Activated CD4-positive, alpha-beta T cell treated with anti-CD3 and anti-CD28 coated beads for 1 hour (primary cell): Measurements from ENCODE around the gene HTN1.
"Not testable (repeated sequence)": the region's sequence is repeated elsewhere in the genome, so short reads cannot be mapped to it uniquely, and the experiment has no call there.

Experiments used
- DNase-seq: peaks from one replicate; pipeline ENCODE4 v3.0.0-alpha.2; 2020

Gene HTN1

DNA sequence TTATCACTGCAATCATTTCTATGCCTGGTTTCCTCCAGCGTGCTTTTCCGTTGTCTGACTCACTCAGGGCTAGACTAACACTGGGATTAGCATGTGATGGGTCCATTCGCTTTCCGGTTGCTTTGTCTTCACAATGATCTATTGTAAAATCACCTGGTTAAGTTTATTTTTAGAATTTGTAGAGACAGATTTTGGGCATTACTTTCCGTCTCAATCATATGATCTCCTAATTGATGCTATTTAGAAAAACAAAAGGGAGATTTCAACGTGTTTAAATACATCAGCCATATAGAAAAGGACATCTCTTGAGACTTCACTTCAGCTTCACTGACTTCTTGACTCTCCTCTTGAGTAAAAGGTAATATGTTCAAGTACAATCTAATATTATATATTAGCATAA is at the start of gene HTN1:
HTN1 (plus strand) TSS at position 301 of the 400 bp plus-strand sequence. CDS start 2,639 bp downstream, outside the sequence.
- not testable (repeated sequence) for DNase-seq

DNA sequence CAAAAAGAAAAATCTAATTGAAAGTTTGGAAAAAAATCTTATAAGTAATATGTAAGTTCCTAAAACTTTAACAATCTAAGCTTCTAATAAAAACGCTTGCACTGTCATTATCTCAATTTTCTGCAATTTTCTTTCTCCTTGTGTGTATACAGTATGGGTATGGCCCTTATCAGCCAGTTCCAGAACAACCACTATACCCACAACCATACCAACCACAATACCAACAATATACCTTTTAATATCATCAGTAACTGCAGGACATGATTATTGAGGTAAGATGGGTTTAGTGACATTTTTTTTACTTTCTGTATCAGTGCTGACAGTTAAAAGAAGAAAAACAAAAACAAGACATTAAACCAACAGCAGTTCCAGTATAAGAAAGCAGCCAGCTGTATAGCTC is 49.5 kb upstream of the HTN1 start:
- no peak for DNase-seq

DNA sequence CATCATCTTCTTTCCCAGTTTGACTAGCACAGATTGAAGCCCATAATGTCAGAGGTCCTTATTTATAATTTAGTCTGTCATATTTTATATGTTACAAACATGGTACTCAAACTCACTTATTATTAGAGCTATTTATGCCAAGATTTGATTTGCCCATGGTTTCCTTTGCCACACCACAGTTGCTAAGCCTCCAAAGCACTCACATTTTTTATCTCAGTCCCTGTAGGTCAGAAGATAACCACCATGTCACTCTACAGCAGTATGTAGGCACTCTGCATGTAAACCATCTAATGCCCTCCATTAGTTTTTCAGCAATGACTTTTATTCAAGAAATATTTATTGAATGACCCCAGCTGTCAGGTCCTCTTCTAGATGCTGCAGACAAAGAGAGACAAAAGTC is 47.7 kb upstream of the HTN1 start:
- no peak for DNase-seq

DNA sequence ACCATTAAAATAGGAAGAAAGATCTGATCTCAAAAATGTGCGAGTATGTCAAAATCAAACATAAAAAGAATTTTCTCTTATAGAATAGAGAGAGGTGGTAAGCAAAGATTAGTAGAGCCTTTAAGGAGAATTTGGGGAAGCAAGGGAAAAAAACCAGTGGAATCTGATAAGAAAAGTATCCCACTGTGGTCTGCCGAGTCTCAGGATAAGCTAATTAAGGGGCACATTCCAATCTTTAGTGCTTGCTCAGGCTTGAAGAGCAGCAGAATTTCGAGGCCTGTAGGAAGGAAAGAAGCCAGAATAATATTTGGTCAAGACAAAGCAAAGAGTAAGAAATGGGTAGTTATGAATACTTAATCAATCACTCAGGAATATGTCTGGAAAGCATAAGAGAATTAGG is 41.5 kb upstream of the HTN1 start:
- no peak for DNase-seq

DNA sequence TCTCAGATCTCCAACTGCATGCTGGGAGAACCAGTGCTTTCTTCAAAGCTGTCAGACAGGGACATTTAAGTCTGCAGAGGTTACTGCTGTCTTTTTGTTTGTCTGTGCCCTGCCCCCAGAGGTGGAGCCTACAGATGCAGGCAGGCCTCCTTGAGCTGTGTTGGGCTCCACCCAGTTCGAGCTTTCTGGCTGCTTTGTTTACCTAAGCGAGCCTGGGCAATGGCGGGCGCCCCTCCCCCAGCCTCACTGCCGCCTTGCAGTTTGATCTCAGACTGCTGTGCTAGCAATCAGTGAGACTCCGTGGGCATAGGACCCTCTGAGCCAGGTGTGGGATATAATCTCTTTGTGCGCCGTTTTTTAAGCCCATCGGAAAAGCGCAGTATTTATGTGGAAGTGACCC is 31.2 kb upstream of the HTN1 start:
- DNase-seq = not testable (repeated sequence)

DNA sequence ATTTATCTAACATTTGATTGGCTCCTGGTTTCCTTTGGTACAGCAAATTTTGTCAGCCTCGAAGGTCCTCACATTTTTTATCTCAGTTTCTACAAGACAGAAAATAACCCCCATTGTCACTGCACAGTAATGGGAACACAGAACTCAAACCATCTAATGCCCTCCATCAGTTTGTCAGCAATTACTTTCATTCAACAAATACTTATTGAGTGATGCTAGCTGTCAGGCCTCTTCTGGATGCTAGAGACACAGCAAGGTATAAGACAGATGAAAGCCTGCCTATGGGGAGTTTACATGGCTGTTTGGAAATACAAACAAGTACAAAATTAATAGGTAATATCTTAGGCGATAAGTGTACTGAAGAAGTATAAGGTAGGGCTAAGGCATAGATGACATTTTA is 27.0 kb upstream of the HTN1 start:
- no peak for DNase-seq

DNA sequence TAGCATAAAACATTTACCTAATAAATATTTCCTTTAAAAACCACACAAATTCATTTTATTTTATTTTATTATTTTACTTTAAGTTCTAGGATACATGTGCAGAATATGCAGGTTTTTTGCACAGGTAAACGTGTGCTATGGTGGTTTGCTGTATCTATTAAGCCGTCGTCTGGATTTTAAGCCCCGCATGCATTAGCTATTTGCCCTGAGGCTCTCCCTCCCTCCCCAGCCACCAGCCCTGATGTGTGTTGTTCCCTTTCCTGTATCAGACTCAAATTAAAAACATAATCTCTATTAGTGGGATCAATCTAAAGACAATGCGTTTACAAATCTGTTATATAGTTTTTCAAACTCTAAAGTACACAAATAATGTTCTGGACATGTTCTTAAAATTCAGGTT is 23.2 kb upstream of the HTN1 start:
- no peak for DNase-seq

DNA sequence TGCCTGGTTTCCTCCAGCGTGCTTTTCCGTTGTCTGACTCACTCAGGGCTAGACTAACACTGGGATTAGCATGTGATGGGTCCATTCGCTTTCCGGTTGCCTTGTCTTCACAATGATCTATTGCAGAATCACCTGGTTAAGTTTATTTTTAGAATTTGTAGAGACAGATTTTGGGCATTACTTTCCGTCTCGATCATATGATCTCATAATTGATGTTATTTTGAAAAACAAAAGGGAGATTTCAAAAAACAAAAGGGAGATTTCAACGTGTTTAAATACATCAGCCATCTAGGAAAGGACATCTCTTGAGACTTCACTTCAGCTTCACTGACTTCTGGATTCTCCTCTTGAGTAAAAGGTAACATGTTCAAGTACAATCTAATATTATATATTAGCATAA is 22.1 kb upstream of the HTN1 start, which contains the start of gene HTN3:
HTN3 (plus strand) TSS at position 301 of the 400 bp plus-strand sequence. CDS start 2,282 bp downstream, outside the sequence.
- not testable (repeated sequence) for DNase-seq

DNA sequence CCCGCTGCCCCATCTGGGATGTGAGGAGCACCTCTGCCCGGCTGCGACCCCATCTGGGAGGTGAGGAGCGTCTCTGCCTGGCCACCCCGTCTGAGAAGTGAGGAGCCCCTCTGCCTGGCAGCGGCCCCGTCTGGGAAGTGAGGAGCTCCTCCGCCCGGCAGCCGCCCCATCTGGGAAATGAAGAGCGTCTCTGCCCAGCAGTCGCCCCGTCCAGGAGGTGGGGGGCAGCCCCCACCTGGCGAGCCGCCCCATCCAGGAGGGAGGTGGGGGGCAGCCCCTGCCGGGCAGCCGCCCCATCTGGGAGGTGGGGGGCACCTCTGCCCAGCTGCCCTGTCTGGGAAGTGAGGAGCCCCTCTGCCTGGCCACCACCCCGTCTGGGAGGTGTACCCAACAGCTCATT is 12.7 kb upstream of the HTN1 start:
- not testable (repeated sequence) for DNase-seq

DNA sequence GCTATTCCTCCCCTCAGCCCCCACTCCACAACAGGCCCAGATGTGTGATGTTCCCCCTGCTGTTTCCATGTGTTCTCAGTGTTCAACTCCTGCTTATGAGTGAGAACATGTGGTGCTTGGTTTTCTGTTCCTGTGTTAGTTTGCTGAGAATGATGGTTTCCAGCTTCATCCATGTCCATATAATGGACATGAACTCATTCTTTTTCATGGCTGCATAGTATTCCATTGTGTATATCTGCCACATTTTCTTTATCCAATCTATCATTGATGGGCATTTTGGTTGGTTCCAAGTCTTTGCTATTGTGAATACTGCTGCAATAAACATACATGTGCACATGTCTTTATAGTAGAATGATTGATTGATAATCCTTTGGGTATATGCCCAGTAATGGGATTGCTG is 10.3 kb upstream of the HTN1 start:
- DNase-seq = not testable (repeated sequence)

DNA sequence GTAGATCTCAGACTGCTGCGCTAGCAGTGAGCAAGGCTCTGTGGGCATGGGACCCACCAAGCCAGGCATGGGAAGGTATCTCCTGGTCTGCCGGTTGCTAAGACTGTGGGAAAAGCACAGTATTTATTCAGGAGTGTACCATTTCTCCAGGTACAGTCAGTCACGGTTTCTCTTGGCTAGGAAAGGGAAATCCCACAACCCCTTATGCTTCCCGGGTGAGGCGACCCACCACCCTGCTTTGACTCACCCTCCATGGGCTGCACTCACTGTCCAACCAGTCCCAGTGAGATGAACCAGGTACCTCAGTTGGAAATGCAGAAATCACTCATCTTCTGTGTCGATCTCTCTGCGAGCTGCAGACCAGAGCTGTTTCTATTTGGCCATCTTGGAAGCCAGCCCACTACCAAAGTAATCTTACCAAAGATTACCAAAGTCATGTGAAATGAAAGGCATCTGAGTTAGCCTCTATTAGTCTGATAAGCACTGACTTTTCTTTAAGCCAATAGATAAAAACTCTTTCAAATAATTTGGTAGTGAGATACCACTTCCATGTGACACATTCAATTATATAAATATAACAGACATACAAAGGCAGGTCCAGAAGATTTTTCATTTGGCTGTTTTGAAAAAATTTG is 8.5 kb upstream of the HTN1 start:
- DNase-seq = no peak

DNA sequence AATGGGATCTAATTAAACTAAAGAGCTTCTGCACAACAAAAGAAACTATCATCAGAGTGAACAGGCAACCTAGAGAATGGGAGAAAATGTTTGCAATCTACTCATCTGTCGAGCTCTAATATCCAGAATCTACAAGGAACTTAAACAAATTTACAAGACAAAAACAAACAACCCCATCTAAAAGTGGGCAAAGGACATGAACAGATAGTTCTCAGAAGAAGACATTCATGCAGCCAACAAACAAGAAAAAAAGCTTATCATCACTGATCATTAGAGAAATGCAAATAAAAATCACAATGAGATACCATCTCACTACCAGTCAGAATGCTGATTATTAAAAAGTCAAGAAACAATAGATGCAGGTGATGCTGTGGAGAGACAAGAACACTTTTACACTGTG is 6.3 kb downstream of the HTN1 start:
- DNase-seq = not testable (repeated sequence)

DNA sequence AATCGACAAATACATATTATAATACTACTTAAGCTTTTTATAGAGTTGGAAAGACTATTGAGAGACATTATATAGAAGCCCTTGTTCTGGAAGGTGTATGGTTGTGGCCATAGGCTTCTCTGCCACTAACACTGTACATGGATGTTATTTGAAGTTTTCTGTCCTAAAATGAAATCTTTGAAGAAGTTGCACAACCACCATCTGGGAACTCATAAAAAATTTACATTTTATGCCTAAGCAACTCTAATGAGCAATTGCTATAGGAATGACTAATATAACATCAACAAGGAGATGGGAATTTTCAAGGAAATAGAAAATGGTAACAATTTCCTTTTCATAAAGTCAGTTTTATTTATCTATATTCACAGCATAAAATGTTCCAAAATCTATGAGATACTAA is 7.4 kb downstream of the HTN1 start:
- no peak for DNase-seq

DNA sequence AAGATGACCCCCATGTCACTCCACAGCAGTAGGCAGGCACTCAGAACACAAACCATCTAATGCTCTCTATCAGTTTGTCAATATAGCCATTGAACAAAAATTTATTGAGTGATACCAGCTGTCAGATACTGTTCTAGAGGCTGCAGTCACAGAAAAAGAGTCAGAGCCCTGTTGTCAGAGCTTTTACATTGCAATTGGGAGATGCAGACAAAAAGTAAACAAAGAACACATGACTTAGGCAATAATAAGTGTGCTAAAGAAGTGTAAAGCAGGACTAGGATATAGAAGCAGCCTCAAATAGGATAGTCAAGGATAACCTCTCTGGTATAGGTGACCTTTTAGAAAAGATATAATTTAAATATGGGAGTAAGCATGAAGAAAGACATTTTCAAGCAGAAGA is 8.9 kb downstream of the HTN1 start:
- DNase-seq = no peak

DNA sequence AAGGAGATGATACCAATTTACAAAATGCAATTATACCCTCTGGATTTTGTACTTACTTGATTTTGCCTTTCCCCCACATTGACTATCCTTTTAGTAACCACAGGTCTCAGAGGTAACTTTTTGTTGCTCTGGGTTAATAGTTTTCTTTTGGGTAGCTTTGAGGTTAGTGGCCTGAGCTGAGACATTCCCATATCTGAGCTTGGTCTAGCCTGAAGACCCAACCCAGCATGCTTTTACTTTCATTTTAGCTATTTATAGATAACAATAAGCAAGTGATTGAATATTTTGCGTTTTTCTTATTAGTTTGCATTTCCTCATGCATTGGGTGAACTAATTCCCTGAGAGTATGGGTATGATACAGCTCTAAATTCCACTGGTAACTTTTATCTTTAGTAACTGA is 11.8 kb downstream of the HTN1 start:
- DNase-seq = no peak

DNA sequence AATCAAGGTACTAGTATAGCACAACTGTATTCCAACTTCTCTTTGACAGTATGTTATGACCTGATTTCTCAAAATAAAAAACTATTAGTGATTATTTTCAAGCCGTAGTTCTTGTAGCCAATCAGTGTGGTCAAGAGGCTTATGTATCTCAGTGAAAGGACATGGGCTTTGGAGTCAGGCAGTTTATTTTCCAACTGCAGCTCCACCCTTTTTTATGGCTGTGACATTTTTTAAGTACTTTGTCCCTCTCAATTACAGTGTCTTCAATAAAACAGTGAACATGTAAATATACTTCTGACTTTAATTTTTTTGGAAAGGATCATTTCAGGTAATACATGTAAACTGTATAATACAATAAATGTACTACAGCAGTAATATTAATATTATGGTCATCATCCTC is 30.0 kb downstream of the HTN1 start:
- DNase-seq = no peak

DNA sequence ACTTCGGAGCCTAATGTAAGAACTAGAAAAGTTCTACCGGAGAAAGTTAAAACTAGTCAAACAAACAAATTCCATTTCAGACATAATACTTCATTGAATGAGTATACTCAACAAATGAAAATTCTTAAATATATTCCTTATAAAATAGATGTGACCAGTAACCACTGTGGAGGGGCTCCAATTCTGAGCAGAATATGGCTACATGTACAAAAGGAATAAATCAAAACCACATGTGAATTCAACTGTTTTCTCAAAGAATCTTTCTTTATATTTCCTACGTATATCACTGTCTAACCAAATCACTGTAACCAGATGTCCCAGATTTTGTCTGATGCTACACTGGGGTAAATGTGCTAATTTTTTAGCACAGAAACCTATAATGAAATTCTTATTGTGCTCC is 49.0 kb downstream of the HTN1 start:
- no peak for DNase-seq
